Daoy (cell line): ENCODE results near the gene EPGN. TPM values are rescaled to one million over a fixed set of nuclear protein-coding genes. Genes with fewer than 3 reads are reported as not detected.

ENCODE experiments used
- DNase-seq: peaks from one replicate; pipeline ENCODE4 v3.0.0-alpha.2; 2015; ENCODE audit warnings: low read depth
- total RNA-seq: library from RNA; depleted of rRNA; stranded (reverse); fragments of >200 nt; shearing (Covaris generic); gene quantifications from 2 replicates; pipeline ENCODE4 v1.2.3, GENCODE V29; 2014; rRNA removed

The EPGN gene, protein sequence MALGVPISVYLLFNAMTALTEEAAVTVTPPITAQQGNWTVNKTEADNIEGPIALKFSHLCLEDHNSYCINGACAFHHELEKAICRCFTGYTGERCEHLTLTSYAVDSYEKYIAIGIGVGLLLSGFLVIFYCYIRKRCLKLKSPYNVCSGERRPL
- total RNA-seq = 1.3 TPM in 1 of 2 replicates, not detected in the other

DNA sequence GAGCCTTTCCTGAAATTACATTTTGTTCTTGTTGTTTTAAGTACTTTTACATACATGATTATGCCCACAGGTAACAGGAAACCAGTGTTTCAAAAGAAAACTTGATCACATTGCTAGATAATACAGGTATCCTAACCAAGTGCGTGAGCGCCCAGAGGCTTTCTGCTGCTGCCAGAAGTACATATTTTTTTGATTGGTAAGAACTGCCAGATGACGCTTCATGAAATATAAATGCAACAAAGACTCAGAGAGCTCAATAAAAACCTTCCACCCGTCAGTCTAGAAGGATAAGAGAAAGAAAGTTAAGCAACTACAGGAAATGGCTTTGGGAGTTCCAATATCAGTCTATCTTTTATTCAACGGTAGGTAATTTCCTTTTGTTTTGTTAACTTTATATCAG is at the start of gene EPGN:
Gene EPGN (plus strand): TSS at position 256 of the 400 bp plus-strand sequence. CDS start 64 bp downstream, at position 320.
- DNase-seq = no peak

DNA sequence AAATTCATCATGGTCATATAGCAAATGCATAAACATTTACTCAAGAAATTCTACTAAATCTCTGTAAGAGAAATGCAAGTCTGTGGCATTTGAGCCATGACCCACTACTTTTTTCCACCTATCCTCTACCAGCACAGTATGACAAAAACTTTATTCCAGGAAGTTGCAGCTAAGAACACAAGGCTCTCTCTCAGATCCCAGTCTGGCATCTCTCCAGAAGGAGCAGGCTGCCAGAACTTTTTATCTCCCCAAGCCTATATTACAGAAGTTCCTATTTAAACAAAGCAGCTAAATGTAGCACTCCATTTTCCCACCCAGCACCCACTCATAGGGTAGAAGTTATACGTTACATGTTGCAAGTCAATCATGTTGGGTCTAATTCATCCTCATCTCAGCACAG is 49.3 kb upstream of the EPGN start:
- DNase-seq = no peak

DNA sequence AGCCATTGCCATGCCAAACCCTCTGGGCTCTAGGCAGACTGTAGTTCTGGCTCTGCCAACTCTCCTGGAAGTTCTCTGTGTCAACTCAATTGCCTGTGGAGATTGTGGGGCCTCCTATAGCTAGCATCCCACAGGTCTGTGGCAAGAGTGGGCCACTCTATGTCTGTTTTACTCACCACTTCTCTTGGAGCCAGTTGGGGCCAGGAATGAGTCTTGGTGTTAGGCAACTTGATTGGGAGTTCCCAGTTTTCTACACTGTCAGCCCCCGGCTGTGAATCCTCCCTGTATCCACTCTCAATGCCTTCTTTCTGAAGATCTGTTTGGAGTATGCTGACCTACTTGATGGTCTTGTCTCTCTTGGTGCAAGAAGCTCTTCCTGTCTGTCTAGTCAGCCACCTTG is 48.2 kb upstream of the EPGN start:
- DNase-seq = no peak

DNA sequence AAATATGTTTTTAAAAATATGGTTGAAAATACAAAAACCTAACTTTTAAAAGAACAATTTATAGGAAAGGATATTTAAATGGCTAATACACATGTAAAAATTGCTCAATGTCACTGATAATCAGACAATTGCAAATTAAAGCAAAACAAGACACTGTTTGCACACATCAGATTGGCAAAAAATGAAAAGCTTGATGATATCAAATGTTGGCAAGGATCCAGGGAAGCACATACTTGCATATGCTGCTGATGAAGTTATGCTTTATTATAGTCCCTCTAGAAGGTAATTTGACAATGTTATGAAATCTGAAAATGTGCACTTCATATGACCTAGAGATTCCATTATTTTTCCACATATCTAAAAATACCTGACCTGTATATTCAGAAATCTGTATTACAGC is 45.7 kb upstream of the EPGN start:
- DNase-seq = no peak

DNA sequence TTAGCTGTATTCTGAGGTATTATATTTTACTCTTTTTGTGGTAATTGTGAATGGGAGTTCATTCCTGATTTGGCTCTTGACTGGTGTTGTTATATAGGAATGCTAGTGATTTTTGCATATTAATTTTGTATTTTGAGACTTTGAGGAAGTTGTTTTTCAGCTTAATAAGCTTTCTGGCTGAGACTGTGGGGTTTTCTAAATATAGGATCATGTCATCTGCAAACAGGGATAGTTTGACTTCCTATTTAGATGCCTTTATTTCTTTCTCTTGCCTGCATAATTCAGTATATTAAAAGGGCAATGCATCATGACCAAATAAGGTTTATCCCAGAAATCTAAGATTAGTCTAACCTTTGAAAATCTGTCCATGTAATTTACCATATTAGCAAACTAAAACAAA is 44.7 kb upstream of the EPGN start:
- DNase-seq = no peak

DNA sequence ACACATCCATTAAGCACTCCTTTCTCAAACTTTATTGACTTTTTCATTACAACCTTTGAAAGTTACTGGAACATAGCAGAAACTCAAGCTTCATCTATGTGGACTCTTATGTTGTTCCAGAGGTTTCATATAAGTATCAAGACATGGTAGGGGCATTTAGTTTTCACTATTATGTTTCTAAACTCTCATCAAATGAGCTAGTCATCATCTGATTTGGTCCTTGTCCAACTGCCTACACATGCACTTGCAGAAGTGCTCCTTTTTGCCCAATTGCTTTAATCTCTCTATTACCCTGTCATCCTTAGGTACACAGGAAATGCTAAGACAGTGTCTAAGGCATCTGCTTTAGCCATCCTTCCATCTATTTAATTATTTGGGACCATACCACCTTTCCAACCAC is 42.2 kb upstream of the EPGN start:
- DNase-seq = no peak

DNA sequence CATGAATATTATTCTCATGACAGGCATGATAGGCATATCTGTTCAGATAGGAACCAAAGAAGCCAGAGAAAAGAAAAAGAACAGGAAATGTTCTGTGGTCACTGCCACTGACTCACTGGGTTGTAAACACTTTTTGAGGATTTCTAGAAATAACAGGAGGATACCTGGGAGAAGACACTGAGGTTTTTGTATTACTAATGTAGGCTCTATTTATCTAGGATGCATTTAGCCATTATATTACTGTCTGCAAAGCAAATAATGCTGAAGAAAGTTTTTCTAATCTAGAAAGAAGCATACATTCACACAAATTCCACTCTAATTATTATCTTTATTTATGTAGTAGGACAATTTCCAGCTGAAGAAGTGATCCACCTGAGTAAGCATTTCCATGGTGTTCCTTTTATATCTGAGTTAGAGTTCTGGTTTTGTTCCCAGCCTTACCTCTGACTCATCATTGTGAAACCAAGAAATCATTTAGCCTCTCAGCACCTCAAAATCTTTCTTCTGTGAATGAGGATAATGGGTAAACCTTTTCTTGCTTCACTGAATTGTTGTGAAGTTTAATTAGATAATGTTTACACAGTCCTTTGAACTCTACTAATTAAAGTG is 40.2 kb upstream of the EPGN start:
- peak; percentile 49 for DNase-seq

DNA sequence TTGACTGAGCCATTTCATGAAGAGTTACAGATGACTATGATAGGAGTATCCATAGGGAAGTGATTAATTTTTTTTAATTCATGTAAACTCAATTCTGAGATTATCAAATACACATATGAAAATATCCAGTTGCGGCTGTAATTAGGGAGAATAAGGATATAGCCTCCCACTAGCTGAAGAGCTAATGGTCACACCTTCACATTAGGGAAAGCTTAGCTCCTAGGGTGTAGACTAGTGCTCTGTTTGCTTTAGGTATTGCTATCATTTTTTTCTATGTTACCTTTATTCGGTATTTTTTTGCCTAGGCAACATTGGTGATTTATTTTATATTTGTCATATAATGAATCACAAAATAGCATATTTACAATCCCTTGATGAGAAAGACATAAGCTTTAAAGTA is 39.6 kb upstream of the EPGN start:
- DNase-seq = no peak

DNA sequence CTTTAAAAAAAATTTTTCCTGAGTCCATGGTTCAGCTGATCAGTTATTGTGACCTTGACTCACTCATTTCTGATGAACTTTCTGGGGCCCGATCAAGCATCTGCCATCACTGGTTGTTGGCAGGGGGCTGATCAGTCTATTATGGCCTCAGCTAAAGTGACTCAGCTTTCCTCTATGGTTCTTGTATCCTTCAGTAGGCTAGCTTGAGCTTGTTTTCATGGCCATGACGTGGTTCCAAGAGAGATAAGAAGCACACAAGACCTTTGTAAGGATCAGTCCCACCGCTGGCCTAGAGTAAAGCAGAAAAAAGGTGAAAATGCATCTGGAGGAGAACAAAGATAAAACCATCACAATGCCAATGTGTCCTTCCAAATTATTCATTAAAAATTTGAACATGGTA is 29.8 kb upstream of the EPGN start:
- no peak for DNase-seq

DNA sequence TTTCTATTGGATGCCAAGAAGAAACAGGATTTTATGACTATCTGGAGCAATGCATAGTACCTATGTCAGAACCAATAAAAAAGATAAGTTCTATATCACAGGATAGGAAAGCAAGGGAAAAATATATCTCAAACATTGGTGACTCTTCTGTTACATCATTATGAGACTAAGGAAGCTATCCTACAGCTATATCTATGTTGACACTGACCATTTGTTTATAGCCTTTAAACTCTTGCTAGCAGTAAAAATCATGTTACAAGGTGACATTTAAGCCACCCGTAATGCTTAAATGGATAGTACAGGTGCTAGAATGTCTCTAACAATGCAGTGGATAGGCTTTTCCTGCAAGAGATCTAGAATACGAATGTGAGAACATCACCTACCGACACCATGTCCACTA is 28.6 kb upstream of the EPGN start:
- no peak for DNase-seq

DNA sequence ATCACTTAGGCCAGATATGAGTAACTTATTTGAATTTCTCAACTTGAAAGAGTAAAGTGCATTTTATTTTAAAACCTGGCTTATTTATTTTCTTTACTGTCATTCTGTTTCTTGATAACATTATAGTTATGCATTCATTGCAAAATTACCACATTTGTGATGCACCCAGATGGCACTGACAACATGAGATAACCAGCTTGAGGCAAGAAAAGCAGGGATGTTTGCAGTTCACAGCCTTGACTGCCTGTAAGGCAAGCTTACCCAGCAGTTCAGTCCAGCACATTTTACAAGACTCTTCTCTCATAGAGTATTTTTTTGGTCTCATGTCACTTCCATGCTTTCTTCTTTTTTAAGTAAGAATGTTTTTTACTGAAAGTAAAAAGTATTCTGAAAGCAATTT is 25.3 kb upstream of the EPGN start:
- DNase-seq = no peak

DNA sequence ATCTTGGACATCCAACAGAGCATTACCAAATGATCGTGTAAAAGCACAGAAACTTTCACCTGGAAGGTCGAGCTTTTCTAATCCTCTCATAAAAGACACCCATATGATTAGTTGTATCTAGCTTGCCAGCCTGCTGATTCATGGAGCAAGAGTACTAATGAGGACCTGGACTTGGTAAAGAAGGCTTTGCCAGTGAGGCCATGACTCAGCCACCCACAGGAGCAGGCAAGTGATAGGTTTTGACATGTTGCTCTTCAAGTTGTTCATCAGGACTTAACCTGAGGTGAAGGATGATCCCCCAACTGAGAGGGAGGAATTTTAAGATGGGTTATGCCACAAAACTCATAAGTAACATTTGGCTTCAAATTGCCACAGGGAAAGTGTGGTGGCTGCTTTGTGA is 24.7 kb upstream of the EPGN start:
- peak; percentile 75 for DNase-seq

DNA sequence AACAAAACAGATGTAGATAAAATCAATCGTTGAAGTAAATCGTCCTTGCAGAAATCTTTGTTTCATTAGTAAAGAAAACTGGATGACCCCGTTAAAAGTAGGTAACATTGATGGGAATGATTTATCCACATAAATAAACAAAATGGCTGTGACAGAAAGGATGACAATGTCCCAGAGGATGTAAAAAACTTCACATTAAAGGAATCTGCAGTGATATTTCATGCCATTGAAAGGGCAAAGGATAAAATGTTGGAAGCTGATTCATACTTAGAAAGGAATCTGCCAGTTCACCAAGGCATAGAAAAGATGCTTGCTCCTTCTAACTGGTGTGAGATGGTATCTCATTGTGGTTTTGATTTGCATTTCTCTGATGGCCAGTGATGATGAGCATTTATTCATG is 24.2 kb upstream of the EPGN start:
- peak; percentile 9 for DNase-seq

DNA sequence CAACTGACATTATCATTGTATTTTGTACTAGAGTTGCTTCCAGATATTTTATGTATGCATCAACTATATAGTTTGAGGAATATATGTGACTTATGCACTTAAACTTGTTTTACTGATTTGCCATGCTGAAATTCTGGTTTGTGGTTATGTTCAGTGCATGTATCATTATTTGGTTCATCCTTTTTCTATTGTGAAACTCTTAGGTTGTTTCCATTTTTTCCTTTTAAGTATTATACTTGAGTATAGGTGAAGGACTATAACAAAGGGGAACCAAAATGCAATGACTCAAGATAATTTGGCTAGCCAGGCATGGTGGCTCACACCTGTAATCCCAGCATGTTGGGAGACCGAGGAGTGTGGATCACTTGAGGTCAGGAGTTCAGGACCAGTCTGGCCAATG is 21.1 kb upstream of the EPGN start:
- DNase-seq = no peak

DNA sequence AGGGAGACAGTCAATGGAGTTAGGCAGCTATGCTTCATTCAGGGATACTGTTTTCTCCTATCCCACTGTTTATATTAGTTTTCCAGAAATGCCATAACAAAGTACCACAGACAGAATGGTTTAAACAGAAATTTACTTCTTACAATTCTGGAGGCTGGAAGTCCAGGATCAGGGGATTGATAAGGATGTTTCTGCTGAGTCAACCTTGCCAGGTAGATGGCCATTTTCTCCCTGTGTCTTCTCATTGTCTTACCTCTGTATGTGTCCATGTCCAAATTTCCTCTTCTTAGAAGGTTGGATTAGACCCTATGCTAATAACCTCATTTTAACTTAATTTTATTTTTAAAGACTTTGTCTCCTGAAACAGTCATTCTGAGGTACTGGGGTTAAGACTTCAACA is 20.5 kb upstream of the EPGN start:
- DNase-seq = no peak

DNA sequence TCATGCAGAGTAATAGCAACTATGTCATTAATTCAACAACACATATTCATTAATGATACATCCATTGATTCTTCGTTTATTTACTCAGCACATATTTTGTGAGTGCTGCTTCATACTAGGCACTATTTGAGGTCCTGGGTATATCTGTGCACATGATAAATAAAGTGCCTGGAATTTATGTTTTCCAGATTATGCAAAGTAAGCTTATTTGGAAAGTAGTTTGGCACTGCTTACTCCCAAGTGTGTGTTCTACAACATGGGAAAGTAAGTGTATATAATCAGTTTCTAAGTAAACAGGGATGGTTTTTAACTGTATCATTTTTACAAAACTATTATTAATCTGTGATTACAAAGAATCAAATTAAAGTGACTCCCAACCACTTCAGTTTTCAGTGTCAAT is 16.8 kb upstream of the EPGN start:
- DNase-seq = no peak

DNA sequence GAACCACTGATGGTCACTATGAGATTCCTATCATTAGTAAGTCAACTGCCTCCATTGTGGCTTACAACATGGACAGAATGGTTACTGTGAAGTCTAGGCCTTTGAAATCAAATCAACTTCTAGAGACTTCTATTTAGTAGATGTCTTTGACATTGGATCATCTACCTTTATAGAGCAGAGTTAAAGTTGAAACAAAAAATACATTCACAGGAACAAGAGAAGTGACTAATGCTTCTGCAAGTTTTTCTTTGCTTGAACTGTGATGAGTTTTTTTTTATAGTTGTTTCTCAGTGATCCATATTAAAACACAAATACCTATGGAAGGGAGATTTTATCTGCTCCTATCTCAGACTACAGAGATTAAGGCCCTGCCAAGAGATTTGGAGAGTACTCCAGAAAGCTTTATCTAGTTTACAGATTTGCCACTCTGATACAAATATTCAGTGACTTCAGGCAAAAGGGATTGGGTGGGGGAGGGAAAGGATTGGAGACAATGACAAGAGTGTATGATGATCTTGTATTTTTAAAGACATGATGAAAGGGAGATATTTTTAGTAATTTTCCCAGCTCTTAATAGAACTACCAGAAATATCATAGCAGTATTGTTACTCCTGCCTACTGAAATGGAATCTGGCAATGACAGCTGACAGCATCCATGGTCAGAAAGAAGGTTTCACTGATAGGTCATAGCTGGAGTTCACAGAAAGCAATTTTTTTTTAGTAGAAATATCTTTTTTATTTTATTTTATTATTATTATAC is 16.0 kb upstream of the EPGN start:
- DNase-seq = no peak

DNA sequence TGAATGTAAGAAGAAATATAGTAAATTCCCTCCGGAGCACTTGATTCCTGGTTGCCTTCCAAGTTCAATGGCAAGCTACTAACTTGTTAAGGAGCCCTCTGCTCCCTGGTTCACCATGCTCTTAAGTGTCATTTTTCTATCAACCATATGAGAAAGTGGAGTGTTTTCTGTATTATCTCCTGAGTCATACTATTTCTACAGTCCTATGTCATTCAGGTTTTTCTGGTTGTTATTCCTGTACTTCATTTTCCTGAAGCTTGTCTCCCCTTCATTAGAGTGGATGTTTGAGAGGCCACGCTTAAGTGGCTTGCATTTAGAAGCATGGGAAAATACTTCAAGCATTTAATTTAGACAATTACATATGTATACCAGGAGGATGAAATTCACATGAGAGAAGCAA is 14.7 kb upstream of the EPGN start:
- no peak for DNase-seq

DNA sequence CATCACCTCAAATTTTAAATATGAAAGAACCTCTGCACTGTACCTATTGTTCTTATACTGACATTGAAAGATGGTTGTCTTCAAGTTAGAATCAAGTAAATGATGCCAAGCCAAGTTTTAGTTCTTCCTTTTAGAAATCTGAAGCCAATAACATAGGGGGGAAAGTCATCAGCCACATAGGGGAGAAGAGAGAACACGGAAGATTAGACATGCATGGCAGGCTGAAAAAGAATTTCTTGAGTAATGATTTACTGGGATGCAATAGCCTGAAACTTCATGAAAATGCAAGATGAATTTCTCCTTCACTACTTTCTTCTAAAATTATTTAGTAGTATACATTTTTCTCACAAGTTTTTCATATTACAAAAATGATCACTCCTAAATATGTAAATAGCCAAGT is 13.6 kb upstream of the EPGN start:
- DNase-seq = no peak

DNA sequence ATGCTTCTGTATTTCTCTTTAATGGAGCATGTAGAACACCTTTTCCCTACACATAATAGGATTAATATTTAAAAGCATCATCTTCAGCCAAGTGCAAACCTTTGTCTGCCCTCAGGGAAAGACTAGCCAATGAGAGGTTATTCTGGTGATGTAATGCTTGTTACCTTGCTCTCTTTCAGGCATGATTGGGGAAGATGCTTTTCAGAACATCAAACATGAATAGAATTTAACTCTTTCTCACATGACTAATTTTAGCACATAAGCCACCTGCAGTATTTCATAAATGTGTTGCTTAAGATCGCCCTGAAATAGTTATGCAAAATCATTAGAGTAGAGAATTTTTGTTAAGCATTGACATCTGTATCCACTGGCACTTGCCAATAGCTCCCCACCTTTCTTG is 10.7 kb upstream of the EPGN start:
- DNase-seq = no peak

DNA sequence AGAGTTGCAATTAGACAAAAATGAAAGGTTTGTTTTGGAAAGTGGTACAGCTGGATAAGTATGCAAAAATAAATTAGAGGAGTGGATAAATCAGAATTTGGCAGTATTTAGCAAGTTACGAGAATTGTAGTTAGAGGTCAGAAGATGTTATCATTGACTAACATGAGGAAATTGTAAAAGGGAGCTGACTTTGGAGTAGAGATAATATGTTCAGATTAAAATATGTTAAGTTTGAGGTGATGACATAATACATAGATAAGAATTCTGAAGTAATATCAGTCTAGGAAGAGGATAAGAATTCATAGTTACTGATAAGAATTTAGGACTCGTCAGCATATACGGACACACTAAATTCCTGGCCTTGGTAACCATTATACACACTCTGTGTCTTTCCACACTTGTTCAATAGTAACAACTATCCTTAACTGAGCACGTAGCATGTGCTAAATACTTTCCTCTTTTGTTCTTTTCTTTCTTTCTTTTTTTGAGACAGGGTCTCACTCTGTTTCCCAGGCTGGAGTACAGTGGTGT is 4.1 kb upstream of the EPGN start:
- DNase-seq = no peak

DNA sequence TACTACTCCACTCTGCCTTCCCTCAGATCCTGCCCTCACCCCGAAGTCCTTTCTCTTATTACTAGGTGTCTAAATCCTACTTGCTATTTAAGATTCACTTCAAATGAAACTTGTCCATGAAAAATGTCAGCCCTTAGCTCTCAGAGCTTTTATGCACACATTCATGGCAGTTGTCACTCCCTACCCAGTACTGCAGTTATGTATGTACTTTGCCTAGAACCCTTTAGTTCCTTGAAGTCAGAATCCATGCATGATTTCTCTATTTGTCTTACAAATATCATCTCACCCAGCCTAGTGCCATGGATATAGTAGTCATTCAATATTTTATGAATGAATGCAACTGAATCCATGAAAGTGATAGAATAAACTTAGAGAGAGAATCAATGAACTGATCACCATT is 3.3 kb upstream of the EPGN start:
- DNase-seq = no peak

DNA sequence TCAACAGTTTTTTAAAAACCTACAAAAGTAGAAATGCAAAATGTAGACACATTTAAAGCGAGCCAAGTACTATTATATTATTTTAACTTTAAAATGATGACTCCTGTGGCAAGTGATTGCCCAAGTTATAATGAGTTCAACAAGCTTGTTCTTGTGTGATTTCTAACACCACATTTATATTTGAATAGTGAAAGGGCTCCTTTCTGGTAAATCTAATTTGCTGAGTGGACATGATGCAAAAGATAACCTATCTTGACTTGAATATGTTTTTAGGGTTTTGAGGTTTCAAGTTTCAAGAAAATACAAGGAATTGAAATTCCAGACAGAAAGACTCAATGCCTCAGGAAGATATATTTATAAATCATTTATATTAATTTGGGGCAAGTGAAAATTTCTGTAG is 1.1 kb upstream of the EPGN start:
- DNase-seq = no peak
